HEK293T (cell line): ENCODE data around the gene SH3PXD2A.

Experiments
- CTCF ChIA-PET: fragments of 350-600 bp; formaldehyde crosslinking; extraction: SDS; loops from one replicate; lab custom pipeline; 2021; ENCODE audit warnings: antibody characterized with exemption, inconsistent platforms; lab: Yijun Ruan, JAX
- POLR2A ChIA-PET: fragments of 350-600 bp; formaldehyde crosslinking; extraction: SDS; loops from one replicate; lab custom pipeline; 2020; ENCODE audit warnings: antibody characterized with exemption, inconsistent platforms; lab: Yijun Ruan, JAX
- DNase-seq: peaks from one replicate; pipeline ENCODE4 v3.0.0; 2012; ENCODE audit warnings: mixed read lengths; ENCODE audit errors: extremely low spot score
- ARNT ChIP-seq: fragments of 450-650 bp; IDR thresholded peaks from 2 replicates; pipeline ENCODE4 v1.6.1; 2017; ENCODE audit warnings: mild to moderate bottlenecking
- BHLHE40 ChIP-seq: fragments of 450-650 bp; IDR thresholded peaks from 2 replicates; pipeline ENCODE4 v1.6.1; 2016; ENCODE audit warnings: mild to moderate bottlenecking, moderate library complexity, borderline replicate concordance
- CTBP1 ChIP-seq: fragments of 450-650 bp; IDR thresholded peaks from 2 replicates; pipeline ENCODE4 v1.6.1; 2016; ENCODE audit warnings: borderline replicate concordance
- ELF4 ChIP-seq: fragments of 450-650 bp; IDR thresholded peaks from 2 replicates; pipeline ENCODE4 v1.6.1; 2017; ENCODE audit warnings: antibody characterized with exemption
- FOXA1 ChIP-seq: fragments of 450-650 bp; IDR thresholded peaks from 2 replicates; pipeline ENCODE4 v1.6.1; 2016; ENCODE audit warnings: mild to moderate bottlenecking
- FOXK2 ChIP-seq: fragments of 450-650 bp; IDR thresholded peaks from 2 replicates; pipeline ENCODE4 v1.6.1; 2016; ENCODE audit warnings: mild to moderate bottlenecking
- FOXM1 ChIP-seq: fragments of 450-650 bp; IDR thresholded peaks from 2 replicates; pipeline ENCODE4 v1.6.1; 2017; ENCODE audit warnings: mild to moderate bottlenecking, borderline replicate concordance
- HDGF ChIP-seq: fragments of 450-650 bp; IDR thresholded peaks from 2 replicates; pipeline ENCODE4 v1.6.1; 2017; ENCODE audit warnings: antibody characterized with exemption, borderline replicate concordance
- L3MBTL2 ChIP-seq: fragments of 450-650 bp; conservative IDR thresholded peaks from 2 replicates; pipeline ENCODE4 v1.6.1; 2016; ENCODE audit warnings: mild to moderate bottlenecking
- LEF1 ChIP-seq: fragments of 450-650 bp; IDR thresholded peaks from 2 replicates; pipeline ENCODE4 v1.6.1; 2017; ENCODE audit warnings: mild to moderate bottlenecking, borderline replicate concordance
- NFRKB ChIP-seq: fragments of 450-650 bp; IDR thresholded peaks from 2 replicates; pipeline ENCODE4 v1.6.1; 2016; ENCODE audit warnings: mild to moderate bottlenecking, moderate library complexity
- PKNOX1 ChIP-seq: fragments of 450-650 bp; IDR thresholded peaks from 2 replicates; pipeline ENCODE4 v1.6.1; 2016
- SP1 ChIP-seq: fragments of 450-650 bp; IDR thresholded peaks from 2 replicates; pipeline ENCODE4 v1.6.1; 2017
- SUZ12 ChIP-seq: fragments of 450-650 bp; IDR thresholded peaks from 2 replicates; pipeline ENCODE4 v1.6.1; 2016; ENCODE audit warnings: mild to moderate bottlenecking
- TARDBP ChIP-seq: fragments of 450-650 bp; IDR thresholded peaks from 2 replicates; pipeline ENCODE4 v1.6.1; 2016
- ZNF384 ChIP-seq: fragments of 450-650 bp; IDR thresholded peaks from 2 replicates; pipeline ENCODE4 v1.6.1; 2016

Gene SH3PXD2A

GRCh38 chr10:103597003-103597402, 258.4 kb downstream of the SH3PXD2A start:
- no peak for DNase-seq
- POLR2A ChIA-PET, result interaction anchor here (1.3 kb wide), 1 partner anchor 64 kb away, joined by 3 read pairs; no protein-coding TSS in a partner anchor
- CTCF ChIA-PET, result interaction anchor here (0.5 to 3.3 kb wide), 3 partner anchors 89 to 668 kb away, joined by 3 to 21 read pairs (median 4); no protein-coding TSS in a partner anchor
- no peak for TF ChIP-seq L3MBTL2
- TF ChIP-seq LEF1, result no peak
- no peak for TF ChIP-seq SP1
- TF ChIP-seq PKNOX1, result no peak
- TF ChIP-seq ARNT, result no peak
- TF ChIP-seq BHLHE40, result no peak

- ChIA-PET POLR2A (interaction anchor here (1.3 kb wide), 1 partner anchor 64 kb away, joined by 3 read pairs; no protein-coding TSS in a partner anchor), CTCF (interaction anchor here (0.6 to 3.3 kb wide), 2 partner anchors 90 to 241 kb away, joined by 4 to 21 read pairs; no protein-coding TSS in a partner anchor)
- TF ChIP-seq ELF4 (no peak), FOXM1 (no peak), PKNOX1 (no peak), LEF1 (no peak), L3MBTL2 (no peak), ZNF384 (no peak), HDGF (no peak)
- DNase-seq, result no peak
Measured at GRCh38 chr10:103595933-103596726, 259.2 kb downstream of the SH3PXD2A start.

- TF ChIP-seq SP1 (no peak), SUZ12 (no peak), TARDBP (no peak), ELF4 (no peak), FOXK2 (no peak), ARNT (no peak)
- ChIA-PET POLR2A (no interaction called here), CTCF (interaction anchor here (0.6 to 2.0 kb wide), 6 partner anchors 11 to 306 kb away, joined by 3 to 7 read pairs (median 4); no protein-coding TSS in a partner anchor)
- no peak for DNase-seq
Measured at GRCh38 chr10:103593022-103593570, 262.3 kb downstream of the SH3PXD2A start.

- ChIA-PET POLR2A (no interaction called here), CTCF (interaction anchor here (0.6 to 2.0 kb wide), 5 partner anchors 10 to 307 kb away, joined by 3 to 7 read pairs (median 3); no protein-coding TSS in a partner anchor)
- TF ChIP-seq FOXM1, result no peak
- no peak for TF ChIP-seq HDGF
- TF ChIP-seq L3MBTL2, result no peak
- TF ChIP-seq ARNT, result no peak
- TF ChIP-seq LEF1, result no peak
- no peak for TF ChIP-seq NFRKB
- no peak for TF ChIP-seq FOXA1
- TF ChIP-seq PKNOX1, result no peak
- TF ChIP-seq ELF4, result no peak
- no peak for TF ChIP-seq CTBP1
- DNase-seq, result peak; percentile 85
Measured at GRCh38 chr10:103592186-103593021, 263.0 kb downstream of the SH3PXD2A start.

- ChIA-PET POLR2A (no interaction called here), CTCF (interaction anchor here (0.9 kb wide), 1 partner anchor 26 kb away, joined by 4 read pairs; no protein-coding TSS in a partner anchor)
- DNase-seq, result no peak
- TF ChIP-seq ZNF384, result no peak
Measured at GRCh38 chr10:103590744-103591291, 264.6 kb downstream of the SH3PXD2A start.

GRCh38 chr10:103590060-103590459, 265.3 kb downstream of the SH3PXD2A start:
- TF ChIP-seq L3MBTL2 (no peak), FOXM1 (no peak), NFRKB (no peak), PKNOX1 (no peak), BHLHE40 (no peak)
- POLR2A ChIA-PET, result interaction anchor here (0.9 kb wide), 1 partner anchor 531 kb away, joined by 3 read pairs; no protein-coding TSS in a partner anchor
- no peak for DNase-seq
- CTCF ChIA-PET, result interaction anchor here (0.6 to 1.6 kb wide), 3 partner anchors 9 to 16 kb away, joined by 3 to 6 read pairs (median 4); no protein-coding TSS in a partner anchor
